CD4-positive, alpha-beta T cell treated with Interleukin-17A for 1 hour (primary cell): ENCODE results near the gene IL12RB2.
"Not testable (repeated sequence)": the region's sequence is repeated elsewhere in the genome, so short reads cannot be mapped to it uniquely, and the experiment has no call there.

Experiments
- DNase-seq: peaks from one replicate; pipeline ENCODE4 v3.0.0-alpha.2; 2020

IL12RB2 gene

DNA sequence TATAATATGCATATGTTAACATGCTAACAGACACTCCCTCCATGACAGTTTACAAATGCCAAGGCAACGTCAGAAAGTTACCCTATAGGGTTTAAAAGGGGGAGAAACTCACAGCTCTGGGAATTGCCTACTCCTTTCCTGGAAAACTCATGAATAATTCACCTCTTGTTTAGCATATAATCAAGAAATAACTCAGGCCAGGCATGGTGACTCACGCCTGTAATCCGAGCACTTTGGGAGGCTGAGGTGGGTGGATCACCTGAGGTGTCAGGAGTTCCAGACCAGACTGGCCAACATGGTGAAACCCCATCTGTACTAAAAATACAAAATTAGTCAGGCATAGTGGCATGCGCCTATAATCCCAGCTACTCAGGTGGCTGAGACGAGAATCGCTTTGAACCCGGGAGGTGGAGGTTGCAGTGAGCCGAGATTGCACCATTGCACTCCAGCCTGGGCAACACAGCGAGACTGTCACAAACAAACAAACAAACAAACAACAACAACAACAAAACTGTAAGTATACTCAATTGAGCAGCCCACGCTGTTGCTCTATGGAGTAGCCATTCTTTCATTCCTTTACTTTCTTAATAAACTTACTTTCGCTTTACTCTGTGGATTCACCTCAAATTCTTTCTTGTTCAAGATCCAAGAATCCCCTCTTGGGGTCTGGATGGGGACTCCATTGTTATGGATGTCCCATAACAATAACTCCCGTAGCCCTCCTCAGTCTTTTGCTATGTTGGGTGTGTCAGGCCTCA, 92.5 kb downstream of the IL12RB2 start:
- DNase-seq: not testable (repeated sequence)

GRCh38 chr1:67401443-67401842, 93.8 kb downstream of the IL12RB2 start:
- no peak for DNase-seq

DNA sequence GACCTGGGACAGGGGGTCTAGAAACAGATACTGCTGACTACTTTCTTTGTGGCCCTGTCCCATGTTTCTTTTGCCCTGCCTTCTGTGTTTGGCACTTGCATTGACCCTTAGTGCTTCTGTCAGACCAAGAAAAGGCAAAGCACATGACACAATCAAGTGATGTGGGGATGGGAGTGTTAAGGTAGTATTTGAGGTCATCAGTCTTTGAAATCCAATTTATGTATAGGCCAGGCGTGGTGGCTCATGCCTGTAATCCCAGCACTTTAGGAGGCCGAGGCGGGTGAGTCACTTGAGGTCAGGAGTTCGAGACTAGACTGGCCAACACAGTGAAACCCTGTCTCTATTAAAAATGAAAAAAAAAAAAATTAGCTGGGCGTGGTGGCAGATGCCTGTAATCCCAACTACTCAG, 96.5 kb downstream of the IL12RB2 start:
- DNase-seq: no peak

- no peak for DNase-seq
Observed at GRCh38 chr1:67405473-67406245, 98.0 kb downstream of the IL12RB2 start.

DNA sequence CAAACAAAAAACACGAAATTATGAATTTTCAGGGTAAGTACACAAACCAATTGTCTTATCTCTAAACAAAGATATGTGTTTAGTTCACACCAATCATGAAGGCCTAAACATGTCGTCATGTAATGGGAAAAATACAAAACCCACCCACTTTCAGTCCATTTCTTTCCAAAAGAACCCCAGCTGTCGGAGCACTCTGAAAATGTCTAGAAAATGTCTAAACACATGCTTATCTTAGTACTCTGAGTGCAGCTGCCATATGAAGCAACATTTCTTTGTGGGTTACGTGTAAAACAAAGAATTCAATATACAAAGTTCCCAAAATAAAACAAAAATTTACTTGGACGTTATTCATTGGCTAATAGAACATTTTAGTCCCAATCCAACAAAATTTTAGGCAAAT, 99.8 kb downstream of the IL12RB2 start:
- DNase-seq: no peak

- no peak for DNase-seq
Observed at GRCh38 chr1:67408148-67408547, 100.5 kb downstream of the IL12RB2 start.

- not testable (repeated sequence) for DNase-seq
Observed at GRCh38 chr1:67413101-67413500, 105.4 kb downstream of the IL12RB2 start.

- no peak for DNase-seq
Observed at GRCh38 chr1:67414574-67414973, 106.9 kb downstream of the IL12RB2 start.

GRCh38 chr1:67415041-67415440, 107.4 kb downstream of the IL12RB2 start:
- no peak for DNase-seq

DNA sequence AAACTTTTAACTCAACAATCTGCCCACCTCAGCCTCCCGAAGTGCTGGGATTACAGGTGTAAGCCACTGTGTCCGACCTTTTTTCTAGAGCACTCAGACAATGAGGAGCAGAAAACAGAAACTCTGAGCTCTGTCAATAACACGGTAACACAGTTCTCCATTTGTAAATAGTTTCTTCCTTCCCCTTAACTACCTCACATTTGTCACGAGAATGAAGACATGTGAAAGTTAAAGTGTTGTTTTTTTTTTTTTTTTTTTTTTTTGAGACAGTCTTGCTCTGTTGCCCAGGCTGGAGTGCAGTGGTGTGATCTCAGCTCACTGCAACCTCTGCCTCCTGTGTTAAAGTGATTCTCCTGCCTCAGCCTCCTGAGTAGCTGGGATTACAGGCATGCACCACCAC, 110.1 kb downstream of the IL12RB2 start:
- DNase-seq: not testable (repeated sequence)

DNA sequence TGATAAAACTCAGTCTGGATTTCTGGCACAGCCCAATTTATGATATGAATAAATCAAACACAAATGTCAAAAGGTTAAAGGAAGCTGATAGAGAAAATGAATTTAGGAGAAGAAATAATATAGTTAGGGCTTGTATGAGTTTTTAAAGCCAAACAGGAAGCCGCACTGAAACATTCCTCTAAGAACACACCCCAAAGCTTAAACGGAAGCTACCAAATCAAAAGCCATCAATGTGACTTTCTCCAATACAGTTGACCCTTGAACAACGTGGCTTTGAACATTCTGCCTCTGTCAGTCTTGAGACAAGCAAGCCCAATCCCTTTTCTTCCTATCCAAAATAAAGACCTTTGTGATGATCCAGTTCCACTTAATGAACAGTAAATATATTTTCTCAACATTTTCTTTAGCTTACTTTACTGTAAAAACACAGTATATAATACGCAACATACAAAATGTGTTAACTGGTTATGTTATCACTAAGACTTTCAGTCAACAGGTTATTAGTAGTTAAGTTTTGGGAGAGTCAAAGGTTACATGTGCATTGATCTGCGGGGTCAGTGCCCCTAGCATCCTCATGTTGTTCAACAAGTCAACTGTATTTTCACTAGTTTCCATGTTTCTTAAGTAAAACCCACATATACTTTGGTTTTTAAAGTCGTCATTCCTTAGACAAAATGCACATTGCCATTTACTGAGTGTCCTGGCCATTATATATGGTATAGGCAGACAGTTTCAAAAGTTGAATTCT, 111.3 kb downstream of the IL12RB2 start:
- DNase-seq: no peak

DNA sequence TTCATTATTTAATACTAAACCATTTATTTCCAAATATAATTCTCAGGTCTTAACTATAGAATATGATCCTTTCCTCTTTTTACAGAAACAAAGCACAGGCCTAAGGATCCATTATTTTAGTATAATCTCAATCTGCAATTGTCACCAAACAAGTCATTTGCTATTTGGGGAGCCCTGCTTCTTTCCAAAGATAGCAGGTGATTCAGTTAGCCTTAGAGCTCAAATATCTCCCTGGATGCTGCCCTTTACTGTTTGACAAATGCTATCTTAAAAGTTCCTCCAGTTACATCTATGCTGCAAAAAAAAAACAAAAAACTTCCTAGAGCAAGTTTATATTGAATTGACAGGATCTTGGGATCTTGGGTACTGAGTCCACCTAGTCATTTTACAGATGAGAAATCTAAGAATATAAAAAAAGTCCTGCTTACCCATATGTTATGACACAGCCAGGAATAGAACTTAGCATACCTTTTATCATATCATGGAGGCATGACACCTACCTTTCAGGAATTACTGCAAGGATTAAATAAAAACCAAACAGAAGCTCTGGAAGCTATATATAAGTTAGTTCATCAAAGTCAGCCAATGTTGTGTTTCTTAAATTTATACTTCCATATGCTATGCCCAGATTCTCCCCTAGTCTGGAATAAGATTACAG, 113.3 kb downstream of the IL12RB2 start:
- no peak for DNase-seq

- DNase-seq: no peak
Observed at GRCh38 chr1:67427465-67427864, 119.8 kb downstream of the IL12RB2 start.

- DNase-seq: no peak
Observed at GRCh38 chr1:67427947-67428346, 120.3 kb downstream of the IL12RB2 start.

GRCh38 chr1:67429011-67429527, 121.4 kb downstream of the IL12RB2 start:
- DNase-seq: peak; percentile 38

DNA sequence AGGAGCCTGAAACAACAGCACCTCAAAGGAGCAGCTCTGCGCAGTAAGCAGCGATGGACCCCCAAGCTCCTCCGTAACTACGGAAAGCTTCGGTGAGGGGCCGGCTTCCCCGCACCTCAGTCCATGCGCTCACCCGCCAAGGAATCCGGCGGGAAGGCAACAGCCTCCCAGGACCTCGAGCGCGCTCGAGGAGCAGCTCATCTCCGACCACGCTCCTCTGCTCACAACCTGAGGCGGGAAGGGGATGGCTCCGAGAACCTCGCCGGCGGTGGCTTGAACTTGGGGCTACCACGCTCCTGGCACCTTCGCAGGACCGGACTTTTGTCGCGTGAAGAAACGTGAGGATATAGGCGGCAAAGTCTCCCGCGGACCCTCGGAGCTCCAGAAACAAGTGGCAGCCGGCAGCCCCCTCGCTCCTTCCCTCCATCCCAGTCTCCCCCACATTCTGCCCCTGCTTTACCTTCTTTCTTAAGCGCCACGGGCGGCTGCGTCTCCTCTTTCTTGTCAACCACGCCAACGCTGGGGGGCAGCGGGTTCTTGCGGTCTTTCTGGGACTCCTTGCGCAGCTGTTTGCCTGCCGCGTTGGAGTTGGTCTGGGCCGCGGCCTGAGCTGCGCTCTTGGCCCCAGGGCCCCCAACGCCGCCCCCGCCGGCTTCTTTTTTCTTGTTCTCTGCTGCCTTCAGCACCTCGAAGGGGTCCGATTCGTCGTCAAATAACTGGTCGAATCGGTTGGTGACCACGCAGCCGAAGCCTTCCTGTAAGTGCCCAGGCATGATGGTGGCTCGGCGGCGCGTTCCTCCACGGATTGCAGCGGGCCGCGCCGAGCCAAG, 122.1 kb downstream of the IL12RB2 start:
- DNase-seq: no peak

DNA sequence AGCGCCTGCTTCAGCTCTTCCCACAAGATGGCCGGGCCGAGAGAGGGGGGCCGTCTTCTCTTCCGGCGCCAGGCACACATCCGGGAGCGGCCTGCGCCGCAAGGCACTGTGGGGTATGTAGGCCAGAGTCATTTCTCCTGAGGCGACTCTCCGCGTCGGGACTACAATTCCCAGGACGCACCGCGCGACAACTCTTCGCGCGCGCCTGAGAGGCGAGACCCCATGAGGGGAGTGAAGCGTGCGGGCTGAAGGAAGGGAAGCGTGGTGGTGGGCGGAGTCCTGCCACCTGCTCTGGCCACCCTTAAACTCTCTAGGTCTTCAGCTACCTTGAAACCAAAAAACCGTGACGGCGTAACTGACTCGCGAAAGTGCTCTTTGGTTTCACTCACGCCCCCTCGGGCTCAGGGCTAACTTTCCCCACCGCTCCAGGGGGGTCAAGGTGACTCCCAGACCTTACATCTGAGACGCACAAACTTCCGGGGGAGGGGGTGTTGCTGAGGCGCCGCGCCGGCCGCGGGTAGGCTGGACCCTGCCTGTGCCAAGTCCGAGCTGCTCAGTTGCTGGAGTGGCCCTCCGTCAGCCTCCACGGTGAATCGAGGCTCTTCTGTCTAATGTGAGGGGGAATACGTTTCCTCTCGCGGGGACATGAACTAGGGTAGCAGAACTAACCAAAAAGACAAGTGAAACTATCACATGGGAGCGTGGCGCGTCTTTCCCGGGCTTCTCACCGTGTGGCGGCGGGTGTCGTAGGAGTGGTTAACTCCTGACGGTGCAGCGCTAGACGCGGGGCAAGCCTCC, 122.9 kb downstream of the IL12RB2 start, which contains the start of gene SERBP1:
TSS of gene SERBP1 (minus strand) at position 45 of the 798 bp plus-strand sequence. CDS start 102 bp downstream, outside the sequence.
- peak; percentile 97 for DNase-seq

DNA sequence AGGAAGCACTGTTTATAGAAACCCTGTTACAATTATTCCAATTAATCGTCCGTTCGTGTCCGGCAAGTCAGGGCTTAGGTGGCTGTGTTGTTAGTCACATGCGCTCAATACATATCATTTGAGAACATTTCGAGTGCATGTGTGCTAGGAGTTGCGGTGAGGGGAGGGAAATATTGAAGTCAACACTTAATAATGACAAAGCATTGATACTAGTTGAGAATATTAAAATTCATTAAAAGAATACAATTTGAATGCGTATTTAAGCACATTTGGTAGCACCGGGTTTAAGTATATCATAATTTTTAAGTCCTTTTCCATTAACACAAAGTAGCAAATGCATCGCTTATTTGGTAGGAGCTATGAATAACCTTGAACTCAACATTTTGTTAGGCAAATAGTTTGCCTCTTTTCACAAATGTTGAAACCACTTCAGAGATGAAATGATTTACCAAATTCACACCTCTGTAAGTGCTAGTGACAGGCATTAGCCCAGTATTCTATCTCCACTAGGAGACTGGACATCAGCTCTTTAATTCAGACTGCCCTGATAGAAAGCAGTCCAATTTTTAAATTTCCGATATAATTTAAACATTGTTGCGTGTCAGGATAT, 123.6 kb downstream of the IL12RB2 start:
- DNase-seq: no peak

DNA sequence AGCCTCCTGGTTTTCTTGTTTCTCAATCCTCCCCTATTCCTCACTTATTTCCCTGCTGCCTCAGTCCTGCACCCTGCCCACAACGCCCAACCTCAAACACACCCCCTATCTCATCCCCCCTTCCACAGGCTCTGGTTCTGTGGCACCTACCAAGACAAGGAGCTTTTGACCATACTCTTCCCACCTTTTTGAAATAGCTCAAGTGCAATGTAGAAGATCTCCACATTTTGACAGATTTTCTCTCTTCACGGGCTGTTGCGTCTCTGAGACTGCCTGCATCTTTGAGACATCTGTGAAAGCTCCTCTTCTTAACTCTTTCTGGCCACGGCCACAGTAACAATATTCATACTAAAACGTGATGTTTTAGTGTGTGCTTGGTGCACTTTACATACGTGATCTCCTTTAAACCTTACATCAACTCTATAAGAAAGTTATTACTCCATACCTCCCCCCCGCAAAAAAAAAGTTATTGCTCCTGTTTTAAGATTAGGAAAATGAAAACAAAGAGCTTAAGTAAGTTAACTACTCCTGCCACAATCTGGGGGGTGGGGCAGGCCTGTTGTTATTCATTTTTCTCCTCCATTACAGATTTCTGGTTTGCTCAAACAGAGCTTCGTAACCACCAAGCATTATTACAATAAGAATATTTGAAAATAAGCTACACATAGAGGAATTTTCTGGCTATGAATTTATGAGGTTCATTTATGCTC, 124.4 kb downstream of the IL12RB2 start:
- no peak for DNase-seq

DNA sequence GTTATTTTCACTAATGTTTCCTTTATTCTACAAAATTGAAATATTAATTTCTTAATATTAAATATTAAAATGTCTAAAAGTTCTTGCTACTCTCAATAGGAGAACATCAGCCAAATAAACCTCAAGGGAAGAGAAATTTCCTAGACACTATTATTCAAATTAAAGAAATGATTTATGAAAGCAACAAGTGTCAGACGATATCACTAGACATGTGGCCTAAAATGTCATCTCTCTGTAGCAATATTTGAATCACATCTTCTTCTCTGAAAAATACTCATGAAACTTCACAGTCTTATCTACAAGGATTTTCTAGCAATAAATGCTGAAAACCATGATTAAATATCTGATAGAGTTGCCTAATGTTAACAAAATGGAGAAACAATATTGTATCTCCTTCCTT, 125.1 kb downstream of the IL12RB2 start:
- DNase-seq: no peak
